B cell (primary cell): ENCODE data around the gene JUNB. TPM values are rescaled to one million over a fixed set of nuclear protein-coding genes. Genes with fewer than 3 reads are reported as not detected.

Experiments
- ATAC-seq: fragments of 200-7000 bp; cut with Tn5 transposase; one replicate; pipeline ENCODE4 v1.10.0; 2021; ENCODE audit warnings: low read depth, mild to moderate bottlenecking, moderate number of reproducible peaks, moderate library complexity
- CTCF ChIA-PET: fragments of 350-600 bp; sonication (Branson Sonifier 250); formaldehyde crosslinking; loops from one replicate; lab custom pipeline; 2021; ENCODE audit warnings: antibody characterized with exemption, inconsistent platforms; lab: Charles Lee
- POLR2A ChIA-PET: fragments of 350-600 bp; sonication (Branson Sonifier 250); formaldehyde crosslinking; loops from one replicate; lab custom pipeline; 2021; ENCODE audit warnings: antibody characterized with exemption; lab: Charles Lee
- DNase-seq: peaks from one replicate; pipeline ENCODE4 v3.0.0; 2013
- H2AFZ ChIP-seq: 2 replicates; pipeline ENCODE4 v1.6.1; 2012; ENCODE audit warnings: mild to moderate bottlenecking, low read depth, low read length; ENCODE audit not compliant: insufficient read depth, poor library complexity, severe bottlenecking
- H3K27ac ChIP-seq, 2 donors: 1 replicate in 1 of 2; 2 replicates in 1 of 2; pipeline ENCODE4 v1.5.1; 2012 to 2013; ENCODE audit warnings: low read length in 2 of 2, mild to moderate bottlenecking in 2 of 2, moderate library complexity in 1 of 2
- H3K27me3 ChIP-seq, 4 experiments: fragments of 200-600 bp in 1 of 4; sonication (generic) in 1 of 4; replicated peaks in 1 of 4; 1 replicate in 2 of 4; 2 replicates in 2 of 4; pipeline versions ENCODE4 v1.6.1 to v1.7.0; 2013 to 2016; ENCODE audit warnings: low read length in 3 of 4, mild to moderate bottlenecking in 2 of 4, mixed read lengths in 1 of 4, moderate library complexity in 1 of 4; ENCODE audit not compliant: insufficient read depth in 4 of 4, control insufficient read depth in 3 of 4; ENCODE audit errors: control extremely low read depth in 1 of 4
- H3K36me3 ChIP-seq, 2 experiments: replicated peaks in 1 of 2; 1 replicate in 1 of 2; 2 replicates in 1 of 2; pipeline versions ENCODE4 v1.6.1 to v1.7.1; 2013; ENCODE audit warnings: low read length in 1 of 2; ENCODE audit not compliant: insufficient read depth in 2 of 2, control insufficient read depth in 1 of 2; ENCODE audit errors: control extremely low read depth in 1 of 2, extremely low read depth in 1 of 2
- H3K4me1 ChIP-seq, 2 donors: fragments of 200-600 bp in 1 of 2; sonication (generic) in 1 of 2; 1 replicate in 1 of 2; 2 replicates in 1 of 2; pipeline versions ENCODE4 v1.5.1 to v1.6.1; 2013 to 2017; ENCODE audit warnings: low read length in 2 of 2; ENCODE audit not compliant: control insufficient read depth in 2 of 2, insufficient read depth in 2 of 2
- H3K4me2 ChIP-seq: replicated peaks from 2 replicates; pipeline ENCODE3; 2012; ENCODE audit warnings: mild to moderate bottlenecking, low read depth, low read length; ENCODE audit not compliant: poor library complexity, severe bottlenecking
- H3K4me3 ChIP-seq, 5 experiments: fragments of 200-600 bp in 1 of 5; sonication (generic) in 1 of 5; 1 replicate in 3 of 5; 2 replicates in 2 of 5; pipeline versions ENCODE4 v1.5.1 to v1.7.0; 2011 to 2016; ENCODE audit warnings: low read length in 4 of 5, mild to moderate bottlenecking in 4 of 5, low read depth in 2 of 5, control low read depth in 1 of 5, moderate library complexity in 1 of 5; ENCODE audit not compliant: insufficient read depth in 1 of 5; ENCODE audit errors: control extremely low read depth in 1 of 5, extremely low read depth in 1 of 5
- H3K79me2 ChIP-seq: fragments of 200-600 bp; sonication (generic); one replicate; pipeline ENCODE4 v1.6.0; 2016; ENCODE audit warnings: low read length; ENCODE audit not compliant: control insufficient read depth, insufficient read depth
- H3K9ac ChIP-seq: fragments of 200-600 bp; sonication (generic); 2 replicates; pipeline ENCODE4 v1.6.1; 2017; ENCODE audit warnings: mild to moderate bottlenecking, low read length, moderate library complexity
- H3K9me3 ChIP-seq, 3 donors: one replicate each; pipeline versions ENCODE4 v1.6.1 to v1.7.1; 2013; ENCODE audit warnings: low read length in 2 of 3; ENCODE audit not compliant: control insufficient read depth in 2 of 3, insufficient read depth in 1 of 3; ENCODE audit errors: control extremely low read depth in 1 of 3
- H4K20me1 ChIP-seq: 2 replicates; pipeline ENCODE4 v1.6.0; 2012; ENCODE audit warnings: mild to moderate bottlenecking, low read length; ENCODE audit not compliant: insufficient read depth, control insufficient read depth, poor library complexity, severe bottlenecking
- H3K27ac Mint-ChIP-seq: one replicate; pipeline ENCODE4 v1.8.0; 2021; ENCODE audit warnings: mixed read lengths
- H3K27me3 Mint-ChIP-seq: one replicate; pipeline ENCODE4 v1.8.0; 2021; ENCODE audit warnings: mixed read lengths
- H3K4me1 Mint-ChIP-seq: one replicate; pipeline ENCODE4 v1.8.0; 2021; ENCODE audit warnings: mixed read lengths
- H3K4me3 Mint-ChIP-seq: one replicate; pipeline ENCODE4 v1.8.0; 2021; ENCODE audit warnings: mixed read lengths
- H3K9me3 Mint-ChIP-seq: one replicate; pipeline ENCODE4 v1.8.0; 2022; ENCODE audit warnings: mixed read lengths; ENCODE audit not compliant: insufficient read depth
- EZH2 ChIP-seq: IDR thresholded peaks from 2 replicates; pipeline ENCODE4 v1.6.1; 2012; ENCODE audit warnings: borderline replicate concordance, low read depth, mild to moderate bottlenecking, moderate library complexity, low read length; ENCODE audit not compliant: insufficient read depth, poor library complexity, severe bottlenecking
- whole genome bisulfite sequencing: methylation state at CpG from one replicate; pipeline ENCODE4 v1.1.5; 2013; ENCODE audit warnings: missing lambda C conversion rate; ENCODE audit not compliant: insufficient coverage; 5-methylcytosine and 5-hydroxymethylcytosine counted together
- intact Hi-C: fragments of 100-400 bp; cut with micrococcal nuclease; formaldehyde crosslinking; loops from one replicate; pipeline ENCODE4 v1.10.0; 2022
- polyA plus RNA-seq: library from polyadenylated mRNA; depleted of rRNA; stranded (reverse); fragments of >200 nt; gene quantifications from 2 replicates; pipeline ENCODE4 v1.2.3, GENCODE V29; 2012
- total RNA-seq, 2 donors: library from RNA; stranded (reverse); fragments of 120-200 nt in 1 of 2; gene quantifications; 1 replicate in 1 of 2; 2 replicates in 1 of 2; pipeline versions ENCODE4 v1.2.3 to v1.2.4, GENCODE V29; 2013 to 2022
- TF ChIP-seq, protein P1 (sequence below): fragments of 200-600 bp; IDR thresholded peaks from one replicate; pipeline ENCODE4 v1.8.0; 2022; ENCODE audit warnings: antibody characterized with exemption, mild to moderate bottlenecking

Gene JUNB
- total and polyA plus RNA-seq, 2 donors (not counting 1 experiment from before 2014, with no cell fraction given), result 206 to 4,055 TPM

DNA sequence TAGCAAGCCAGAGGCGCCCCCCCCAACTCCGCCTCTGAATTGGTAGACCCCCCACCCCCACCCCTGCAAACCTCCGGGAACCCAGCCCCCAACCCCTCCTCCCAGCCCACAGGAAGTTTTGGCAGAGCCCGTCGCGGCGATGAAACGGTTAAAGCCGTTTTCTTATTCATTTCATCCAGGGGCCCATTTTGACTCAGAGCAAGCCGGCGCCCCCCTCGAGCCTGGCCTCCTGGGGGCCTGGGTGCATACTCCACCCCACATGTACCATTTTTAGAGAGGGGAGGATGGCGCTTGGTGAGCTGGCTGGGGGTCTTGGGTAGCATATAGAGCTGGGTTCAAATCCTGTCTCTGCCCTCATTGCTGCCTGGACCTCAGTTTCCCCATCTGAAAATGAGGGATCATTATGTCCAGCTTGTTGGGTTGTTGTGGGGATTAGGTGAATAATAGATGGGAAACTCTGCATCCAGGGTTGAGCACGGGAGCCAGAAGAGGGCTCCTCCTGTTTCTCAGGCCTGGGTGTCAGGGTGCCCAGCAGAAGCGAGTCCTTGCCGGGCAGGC, 7.9 kb upstream of the JUNB start:
- Mint-ChIP-seq H3K4me3 (peak overlapping the region; percentile 89), H3K27me3 (no peaks in the 10 kb centered on the region), H3K27ac (no peak overlapping the region), H3K9me3 (no peaks in the 10 kb centered on the region), H3K4me1 (peaks cover 46% of the 10 kb centered on the region)
- DNase-seq (peak; percentile 46), ATAC-seq (no peak)
- Histone ChIP-seq H3K36me3 (no peaks in the 10 kb centered on the region), H3K4me2 (peak overlapping the region; percentile 96), H3K9ac (peak overlapping the region; percentile 76), H3K27me3 (no peaks in the 10 kb centered on the region), H3K27ac (peak overlapping the region; percentile 92 to 97), H3K4me3 (peak overlapping the region in 3 of 5 experiments; percentile 56 to 64 (median 58)), H3K9me3 (no peaks in the 10 kb centered on the region), H4K20me1 (no peaks in the 10 kb centered on the region), H3K4me1 (peaks cover 74 to 81% of the 10 kb centered on the region in 2 donors), H2AFZ (no peak overlapping the region), H3K79me2 (no peaks in the 10 kb centered on the region)
- ChIA-PET POLR2A (interaction anchor here (0.5 to 4.9 kb wide), 3 partner anchors 10 to 136 kb away, joined by 7 to 118 read pairs (median 8); partner anchors contain the start of gene JUNB), CTCF (interaction anchor here (0.6 to 27.9 kb wide), 5 partner anchors 16 to 1596 kb away, joined by 3 to 1147 read pairs (median 5); partner anchors contain the start of genes JUNB, PRDX2, RNASEH2A and THSD8)
- WGBS, result 44% methylated on average over 3 of the region's 16 CpGs
- intact Hi-C loops, result no loop called here
- TF ChIP-seq EZH2, result no peak
- TF ChIP-seq, protein P1, sequence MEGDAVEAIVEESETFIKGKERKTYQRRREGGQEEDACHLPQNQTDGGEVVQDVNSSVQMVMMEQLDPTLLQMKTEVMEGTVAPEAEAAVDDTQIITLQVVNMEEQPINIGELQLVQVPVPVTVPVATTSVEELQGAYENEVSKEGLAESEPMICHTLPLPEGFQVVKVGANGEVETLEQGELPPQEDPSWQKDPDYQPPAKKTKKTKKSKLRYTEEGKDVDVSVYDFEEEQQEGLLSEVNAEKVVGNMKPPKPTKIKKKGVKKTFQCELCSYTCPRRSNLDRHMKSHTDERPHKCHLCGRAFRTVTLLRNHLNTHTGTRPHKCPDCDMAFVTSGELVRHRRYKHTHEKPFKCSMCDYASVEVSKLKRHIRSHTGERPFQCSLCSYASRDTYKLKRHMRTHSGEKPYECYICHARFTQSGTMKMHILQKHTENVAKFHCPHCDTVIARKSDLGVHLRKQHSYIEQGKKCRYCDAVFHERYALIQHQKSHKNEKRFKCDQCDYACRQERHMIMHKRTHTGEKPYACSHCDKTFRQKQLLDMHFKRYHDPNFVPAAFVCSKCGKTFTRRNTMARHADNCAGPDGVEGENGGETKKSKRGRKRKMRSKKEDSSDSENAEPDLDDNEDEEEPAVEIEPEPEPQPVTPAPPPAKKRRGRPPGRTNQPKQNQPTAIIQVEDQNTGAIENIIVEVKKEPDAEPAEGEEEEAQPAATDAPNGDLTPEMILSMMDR, result no peak

DNA sequence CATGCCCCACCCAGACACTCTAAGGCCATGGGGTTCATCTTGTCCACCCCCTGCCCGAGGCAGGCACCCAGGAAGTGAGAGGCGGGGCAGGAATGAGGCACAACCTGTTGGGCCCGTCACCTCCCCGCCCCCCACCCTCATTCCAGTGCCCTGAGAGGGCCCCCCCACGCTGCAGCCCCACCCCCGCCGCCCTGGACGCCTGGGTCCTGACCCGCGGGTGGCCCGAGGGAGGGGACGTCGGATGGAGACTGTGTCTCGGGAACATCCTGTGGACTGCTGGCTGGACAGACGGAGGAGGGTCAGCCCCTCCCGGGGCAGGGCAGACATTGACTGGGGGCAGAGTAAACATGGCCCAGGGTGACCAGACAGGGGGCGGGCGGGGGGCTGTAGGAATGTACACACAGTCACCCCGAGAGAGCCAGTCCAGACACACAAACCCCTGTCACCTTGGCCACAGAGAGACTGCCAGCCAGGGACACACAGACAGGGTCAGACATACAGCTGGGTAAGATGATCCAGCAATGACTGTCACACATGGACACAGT, 7.4 kb upstream of the JUNB start:
- Histone ChIP-seq H3K27me3 (no peaks in the 10 kb centered on the region), H3K27ac (peak overlapping the region; percentile 92 to 97), H3K9ac (no peak overlapping the region), H3K4me2 (peak overlapping the region; percentile 96), H3K36me3 (no peaks in the 10 kb centered on the region), H3K4me3 (no peak overlapping the region), H3K79me2 (no peaks in the 10 kb centered on the region), H2AFZ (no peak overlapping the region), H3K4me1 (peaks cover 74 to 81% of the 10 kb centered on the region in 2 donors), H3K9me3 (no peaks in the 10 kb centered on the region), H4K20me1 (no peaks in the 10 kb centered on the region)
- CTCF ChIA-PET, result interaction anchor here (1.0 to 27.9 kb wide), 2 partner anchors 15 to 24 kb away, joined by 3 to 1147 read pairs; partner anchors contain the start of genes JUNB, PRDX2, RNASEH2A and THSD8
- no peak for TF ChIP-seq EZH2
- TF ChIP-seq, protein P1, result no peak
- Mint-ChIP-seq H3K9me3 (no peaks in the 10 kb centered on the region), H3K27me3 (no peaks in the 10 kb centered on the region), H3K4me3 (peak overlapping the region; percentile 89), H3K27ac (no peak overlapping the region), H3K4me1 (peaks cover 47% of the 10 kb centered on the region)
- POLR2A ChIA-PET, result interaction anchor here (4.9 kb wide), 1 partner anchor 10 kb away, joined by 118 read pairs; the partner anchor contains the start of gene JUNB
- 60% methylated on average over 16 of the region's 19 CpGs for WGBS
- intact Hi-C loops, result no loop called here
- DNase-seq (no peak), ATAC-seq (no peak)
